ENCODE measurements around the gene CSN3. TPM values are rescaled to one million over a fixed set of nuclear protein-coding genes. Genes with fewer than 3 reads are reported as not detected.
"Not testable (repeated sequence)": the region's sequence is repeated elsewhere in the genome, so short reads cannot be mapped to it uniquely, and the experiment has no call there.

The CSN3 gene, protein sequence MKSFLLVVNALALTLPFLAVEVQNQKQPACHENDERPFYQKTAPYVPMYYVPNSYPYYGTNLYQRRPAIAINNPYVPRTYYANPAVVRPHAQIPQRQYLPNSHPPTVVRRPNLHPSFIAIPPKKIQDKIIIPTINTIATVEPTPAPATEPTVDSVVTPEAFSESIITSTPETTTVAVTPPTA
- not detected in 2 replicates for polyA plus RNA-seq (2012; rRNA removed)
- not detected in 2 replicates for polyA plus RNA-seq (2012; cell fraction: cytosol; rRNA removed)
- polyA plus RNA-seq (2012; cell fraction: nucleus; rRNA removed): not detected in 2 replicates

DNA sequence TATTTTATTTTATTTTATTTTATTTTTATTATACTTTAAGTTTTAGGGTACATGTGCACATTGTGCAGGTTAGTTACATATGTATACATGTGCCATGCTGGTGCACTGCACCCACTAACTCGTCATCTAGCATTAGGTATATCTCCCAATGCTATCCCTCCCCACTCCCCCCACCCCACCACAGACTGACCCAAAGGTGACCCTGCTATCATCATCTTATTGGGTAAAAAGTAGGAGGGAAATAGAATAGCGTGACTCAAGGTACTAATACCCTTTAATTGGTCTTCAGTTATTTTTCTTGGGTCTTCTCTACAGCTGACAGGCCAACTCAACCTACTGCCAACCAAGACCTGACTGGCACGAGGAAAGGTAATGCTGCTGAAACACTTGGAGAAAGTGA is at the start of gene CSN3:
CSN3 (plus strand) TSS at position 301 of the 400 bp plus-strand sequence. CDS start 2,223 bp downstream, outside the sequence.
- H3K4me2 ChIP-seq; H3K9ac ChIP-seq; CTCF ChIA-PET; H3K79me2 ChIP-seq (ENCODE audit: insufficient read depth); DNase-seq; H3K9me2 ChIP-seq; H3F3A ChIP-seq (replicated peaks; ENCODE audit: insufficient read depth); H3K36me3 ChIP-seq (replicated peaks in 1 of 2; ENCODE audit: control insufficient read depth in 1 of 2, insufficient read depth in 2 of 2, low read length in 1 of 2); H4K20me1 ChIP-seq (ENCODE audit: insufficient read depth); POLR2A ChIA-PET; H3K4me1 ChIP-seq (ENCODE audit: control insufficient read depth in 1 of 2, insufficient read depth in 2 of 2, low read depth in 1 of 2, low read length in 1 of 2); H3K4me3 ChIP-seq (ENCODE audit: low read depth in 2 of 2, low read length in 1 of 2); H3K27ac ChIP-seq (ENCODE audit: low read depth in 2 of 2, low read length in 1 of 2); H3K27me3 ChIP-seq (ENCODE audit: insufficient read depth); H3K9me3 ChIP-seq; H2AFZ ChIP-seq (ENCODE audit: low read depth): not testable (repeated sequence)
- 5% methylated on average over 3 of the region's 3 CpGs for WGBS (ENCODE audit: low lambda C conversion rate)

DNA sequence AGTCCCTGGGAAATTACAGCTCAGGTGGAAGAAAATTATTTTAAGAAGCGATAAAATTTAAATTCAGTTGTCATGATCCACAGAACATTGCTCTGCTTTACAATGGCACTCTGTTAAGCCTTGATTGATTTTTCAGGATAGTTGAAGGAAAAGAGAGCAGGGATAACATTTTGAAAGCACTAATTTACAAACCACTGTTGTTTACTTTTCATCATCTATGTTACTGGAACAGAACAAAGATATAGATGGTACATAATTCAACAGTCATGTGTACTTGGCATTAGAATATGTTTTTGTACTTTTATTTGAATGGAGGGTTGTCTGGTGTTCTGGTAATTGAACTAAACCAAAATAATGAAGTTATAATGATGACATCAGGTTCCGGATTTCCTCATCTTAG is 49.5 kb upstream of the CSN3 start:
- no peak overlapping the region for H3K4me2 ChIP-seq
- no peaks in the 10 kb centered on the region for H3K9me2 ChIP-seq
- H2AFZ ChIP-seq (ENCODE audit: low read depth): no peak overlapping the region
- peaks cover 1% of the 10 kb centered on the region; the same call in 1 of the 2 replicates for H3K27me3 ChIP-seq (ENCODE audit: insufficient read depth)
- no peak overlapping the region for H3K9ac ChIP-seq
- H3K79me2 ChIP-seq (ENCODE audit: insufficient read depth): no peaks in the 10 kb centered on the region
- H3K4me3 ChIP-seq (ENCODE audit: low read depth in 2 of 2, low read length in 1 of 2): no peak overlapping the region
- ChIA-PET POLR2A (no interaction called here), CTCF (interaction anchor here (2.9 kb wide), 1 partner anchor 9 kb away, joined by 15 read pairs; no protein-coding TSS in a partner anchor)
- no peaks in the 10 kb centered on the region for H3F3A ChIP-seq (replicated peaks; ENCODE audit: insufficient read depth)
- no peaks in the 10 kb centered on the region for H3K36me3 ChIP-seq (replicated peaks in 1 of 2; ENCODE audit: control insufficient read depth in 1 of 2, insufficient read depth in 2 of 2, low read length in 1 of 2)
- no peak overlapping the region for H3K27ac ChIP-seq (ENCODE audit: low read depth in 2 of 2, low read length in 1 of 2)
- no peaks in the 10 kb centered on the region for H3K4me1 ChIP-seq (ENCODE audit: control insufficient read depth in 1 of 2, insufficient read depth in 2 of 2, low read depth in 1 of 2, low read length in 1 of 2)
- H4K20me1 ChIP-seq (ENCODE audit: insufficient read depth): no peaks in the 10 kb centered on the region
- DNase-seq: no peak
- H3K9me3 ChIP-seq: no peaks in the 10 kb centered on the region
- WGBS (ENCODE audit: low lambda C conversion rate): 26% methylated on average over 2 of the region's 2 CpGs
- TF ChIP-seq, protein P1, sequence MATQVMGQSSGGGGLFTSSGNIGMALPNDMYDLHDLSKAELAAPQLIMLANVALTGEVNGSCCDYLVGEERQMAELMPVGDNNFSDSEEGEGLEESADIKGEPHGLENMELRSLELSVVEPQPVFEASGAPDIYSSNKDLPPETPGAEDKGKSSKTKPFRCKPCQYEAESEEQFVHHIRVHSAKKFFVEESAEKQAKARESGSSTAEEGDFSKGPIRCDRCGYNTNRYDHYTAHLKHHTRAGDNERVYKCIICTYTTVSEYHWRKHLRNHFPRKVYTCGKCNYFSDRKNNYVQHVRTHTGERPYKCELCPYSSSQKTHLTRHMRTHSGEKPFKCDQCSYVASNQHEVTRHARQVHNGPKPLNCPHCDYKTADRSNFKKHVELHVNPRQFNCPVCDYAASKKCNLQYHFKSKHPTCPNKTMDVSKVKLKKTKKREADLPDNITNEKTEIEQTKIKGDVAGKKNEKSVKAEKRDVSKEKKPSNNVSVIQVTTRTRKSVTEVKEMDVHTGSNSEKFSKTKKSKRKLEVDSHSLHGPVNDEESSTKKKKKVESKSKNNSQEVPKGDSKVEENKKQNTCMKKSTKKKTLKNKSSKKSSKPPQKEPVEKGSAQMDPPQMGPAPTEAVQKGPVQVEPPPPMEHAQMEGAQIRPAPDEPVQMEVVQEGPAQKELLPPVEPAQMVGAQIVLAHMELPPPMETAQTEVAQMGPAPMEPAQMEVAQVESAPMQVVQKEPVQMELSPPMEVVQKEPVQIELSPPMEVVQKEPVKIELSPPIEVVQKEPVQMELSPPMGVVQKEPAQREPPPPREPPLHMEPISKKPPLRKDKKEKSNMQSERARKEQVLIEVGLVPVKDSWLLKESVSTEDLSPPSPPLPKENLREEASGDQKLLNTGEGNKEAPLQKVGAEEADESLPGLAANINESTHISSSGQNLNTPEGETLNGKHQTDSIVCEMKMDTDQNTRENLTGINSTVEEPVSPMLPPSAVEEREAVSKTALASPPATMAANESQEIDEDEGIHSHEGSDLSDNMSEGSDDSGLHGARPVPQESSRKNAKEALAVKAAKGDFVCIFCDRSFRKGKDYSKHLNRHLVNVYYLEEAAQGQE (IDR thresholded peaks at IDR 0.05; ENCODE audit: low read depth, low read length): no peak

DNA sequence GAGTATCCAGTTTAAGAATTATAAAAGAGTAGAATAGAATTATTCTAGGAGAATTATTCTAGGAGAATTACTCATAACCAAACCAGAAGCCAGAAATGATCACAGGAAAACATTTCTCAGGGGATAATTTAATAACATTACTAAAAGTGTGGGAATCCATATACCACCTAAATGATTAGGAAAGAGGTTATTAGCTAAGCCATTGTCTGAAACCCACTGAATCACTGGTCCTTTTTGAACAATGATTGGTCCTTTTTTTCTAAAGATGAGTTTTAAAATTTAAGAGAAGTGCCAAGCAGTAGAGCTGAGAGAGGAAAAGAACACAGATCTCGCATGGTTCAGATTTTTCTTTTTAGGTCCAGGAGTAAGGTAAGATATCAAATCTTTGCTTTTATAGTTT is 47.0 kb upstream of the CSN3 start, which contains the start of gene ODAM:
ODAM (plus strand) TSS at position 301 of the 400 bp plus-strand sequence. CDS start 819 bp downstream, outside the sequence.
- H2AFZ ChIP-seq (ENCODE audit: low read depth): no peak within 1 kb of the TSS
- H3K9ac ChIP-seq: no peak within 1 kb of the TSS
- H3K9me3 ChIP-seq: no peaks in the 10 kb centered on the region
- no peaks in the 10 kb centered on the region for H3K36me3 ChIP-seq (replicated peaks in 1 of 2; ENCODE audit: control insufficient read depth in 1 of 2, insufficient read depth in 2 of 2, low read length in 1 of 2)
- CTCF ChIA-PET: interaction anchor here (2.0 kb wide), 1 partner anchor 12 kb away, joined by 6 read pairs; no protein-coding TSS in a partner anchor
- POLR2A ChIA-PET: no interaction called here
- no peaks in the 10 kb centered on the region for H3K9me2 ChIP-seq
- no peaks in the 10 kb centered on the region for H3K27me3 ChIP-seq (ENCODE audit: insufficient read depth)
- 14% methylated on average over 1 of the region's 1 CpG for WGBS (ENCODE audit: low lambda C conversion rate)
- DNase-seq: no peak
- H3K4me1 ChIP-seq (ENCODE audit: control insufficient read depth in 1 of 2, insufficient read depth in 2 of 2, low read depth in 1 of 2, low read length in 1 of 2): no peaks in the 10 kb centered on the region
- H3K79me2 ChIP-seq (ENCODE audit: insufficient read depth): no peaks in the 10 kb centered on the region
- H3F3A ChIP-seq (replicated peaks; ENCODE audit: insufficient read depth): no peaks in the 10 kb centered on the region
- no peak within 1 kb of the TSS for H3K4me2 ChIP-seq
- H3K4me3 ChIP-seq (ENCODE audit: low read depth in 2 of 2, low read length in 1 of 2): no peak within 1 kb of the TSS
- no peaks in the 10 kb centered on the region for H4K20me1 ChIP-seq (ENCODE audit: insufficient read depth)
- no peak within 1 kb of the TSS for H3K27ac ChIP-seq (ENCODE audit: low read depth in 2 of 2, low read length in 1 of 2)
- TF ChIP-seq EZH2phosphoT487 (IDR thresholded peaks at IDR 0.05; ENCODE audit: borderline replicate concordance, low read depth) (no peak), ELF1 (IDR thresholded peaks at IDR 0.05) (no peak), FOXJ3 (CRISPR knock-in tag; IDR thresholded peaks at IDR 0.05) (no peak), FOSL2 (IDR thresholded peaks at IDR 0.05; ENCODE audit: borderline replicate concordance, low read depth) (no peak), POLR2AphosphoS5 (IDR thresholded peaks at IDR 0.05; ENCODE audit: low read depth, low read length) (no peak), FOXM1 (IDR thresholded peaks at IDR 0.05; ENCODE audit: low read depth) (no peak), TCF12 (IDR thresholded peaks at IDR 0.05) (no peak), SMC3 (IDR thresholded peaks at IDR 0.05; ENCODE audit: low read depth, low read length) (no peak), RAD21 (IDR thresholded peaks at IDR 0.05; ENCODE audit: low read length) (no peak)
- TF ChIP-seq, protein P1 (IDR thresholded peaks at IDR 0.05; ENCODE audit: low read depth, low read length): no peak
- TF ChIP-seq, protein P2, sequence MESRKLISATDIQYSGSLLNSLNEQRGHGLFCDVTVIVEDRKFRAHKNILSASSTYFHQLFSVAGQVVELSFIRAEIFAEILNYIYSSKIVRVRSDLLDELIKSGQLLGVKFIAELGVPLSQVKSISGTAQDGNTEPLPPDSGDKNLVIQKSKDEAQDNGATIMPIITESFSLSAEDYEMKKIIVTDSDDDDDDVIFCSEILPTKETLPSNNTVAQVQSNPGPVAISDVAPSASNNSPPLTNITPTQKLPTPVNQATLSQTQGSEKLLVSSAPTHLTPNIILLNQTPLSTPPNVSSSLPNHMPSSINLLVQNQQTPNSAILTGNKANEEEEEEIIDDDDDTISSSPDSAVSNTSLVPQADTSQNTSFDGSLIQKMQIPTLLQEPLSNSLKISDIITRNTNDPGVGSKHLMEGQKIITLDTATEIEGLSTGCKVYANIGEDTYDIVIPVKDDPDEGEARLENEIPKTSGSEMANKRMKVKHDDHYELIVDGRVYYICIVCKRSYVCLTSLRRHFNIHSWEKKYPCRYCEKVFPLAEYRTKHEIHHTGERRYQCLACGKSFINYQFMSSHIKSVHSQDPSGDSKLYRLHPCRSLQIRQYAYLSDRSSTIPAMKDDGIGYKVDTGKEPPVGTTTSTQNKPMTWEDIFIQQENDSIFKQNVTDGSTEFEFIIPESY (IDR thresholded peaks at IDR 0.05; ENCODE audit: borderline replicate concordance, low read depth): no peak
